ENCODE data around the gene LRP11. TPM values are rescaled to one million over a fixed set of nuclear protein-coding genes. Genes with fewer than 3 reads are reported as not detected.

LRP11 gene
- total RNA-seq = 17.5 and 18.4 TPM in 2 replicates

GRCh38 chr6:149863698-149864577, at the start of gene LRP11:
Gene LRP11, minus strand, starts transcription at chr6:149864359. Its CDS starts 339 bp downstream, at chr6:149864020.

GRCh38 chr6:149897855-149898744, 33.9 kb upstream of the LRP11 start, which contains the start of gene RAET1E:
Gene RAET1E, minus strand, starts transcription at chr6:149898113. Its CDS starts 7,212 bp downstream, at chr6:149890901.

Other genes starting within 250 kb of the LRP11 start
- gene KATNA1, start 215.6 kb downstream of the LRP11 start, total RNA-seq = 19.3 and 20.9 TPM in 2 replicates
- gene LATS1, start 146.3 kb downstream of the LRP11 start, total RNA-seq = 11.0 and 11.5 TPM in 2 replicates
- 24.9 and 28.5 TPM in 2 replicates for gene NUP43, start 117.8 kb downstream of the LRP11 start, total RNA-seq
- gene PCMT1, start 114.6 kb downstream of the LRP11 start, total RNA-seq = 139 and 140 TPM in 2 replicates
- gene RAET1E, start 33.8 kb upstream of the LRP11 start, total RNA-seq = 0.80 and 0.94 TPM in 2 replicates
- 0.27 and 0.34 TPM in 2 replicates for gene RAET1G, start 58.8 kb upstream of the LRP11 start, total RNA-seq
- gene ULBP2, start 77.7 kb upstream of the LRP11 start, total RNA-seq = 19.0 and 21.4 TPM in 2 replicates
- 0.87 and 0.94 TPM in 2 replicates for gene ULBP1, start 99.6 kb upstream of the LRP11 start, total RNA-seq
- gene RAET1L, start 161.2 kb upstream of the LRP11 start, total RNA-seq = not detected in 2 replicates
- 9.7 and 12.5 TPM in 2 replicates for gene ULBP3, start 204.8 kb upstream of the LRP11 start, total RNA-seq

All from mammary microvascular endothelial cell (primary cell).